NCI-H345 treated with DMSO at 0.1 percent for 48 hours (cell line): ENCODE results near the gene SLC12A2.

Source experiments
- DNase-seq: peaks from one replicate; lab custom pipeline; 2025; ENCODE audit not compliant: unreplicated experiment; lab: John Stamatoyannopoulos, UW

Gene SLC12A2

DNA sequence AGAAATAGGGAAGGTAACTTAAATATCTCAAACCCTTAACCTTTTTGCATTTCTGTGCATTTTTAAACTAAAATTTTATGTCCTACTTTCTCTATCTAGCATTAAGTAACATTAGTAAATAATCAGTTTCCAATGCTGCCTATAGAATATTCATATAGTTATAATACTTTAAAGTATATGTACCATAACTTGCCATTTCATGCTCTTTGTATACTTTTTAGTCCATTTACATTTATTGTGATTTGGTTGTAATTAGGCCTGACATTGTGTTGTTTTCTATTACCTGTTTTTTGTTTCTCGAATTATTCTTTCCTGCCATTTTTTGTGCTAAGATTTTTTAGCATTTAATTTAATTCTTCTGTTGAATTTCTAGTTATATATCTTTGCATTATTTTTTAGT, 13.7 kb downstream of the SLC12A2 start:
- DNase-seq: no peak

DNA sequence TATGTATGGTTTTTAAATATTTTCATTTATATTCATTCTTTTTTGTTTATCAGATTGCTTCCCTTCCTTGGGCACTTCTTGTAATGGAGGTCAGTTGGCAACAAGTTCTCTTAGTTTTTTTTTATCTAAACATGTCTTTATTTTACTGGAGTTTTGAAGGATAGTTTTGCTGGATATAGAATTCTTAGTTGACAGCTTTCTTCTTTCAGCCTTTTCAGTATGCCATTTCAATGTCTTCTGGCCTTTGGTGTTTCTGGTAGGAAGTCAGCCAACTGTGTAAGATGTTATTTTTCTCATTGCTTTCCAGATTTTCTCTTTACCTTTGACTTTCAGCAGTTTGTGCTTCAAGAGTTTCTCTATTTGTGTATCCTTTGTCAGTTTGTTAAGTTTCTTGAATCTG, 14.2 kb downstream of the SLC12A2 start:
- DNase-seq: no peak

DNA sequence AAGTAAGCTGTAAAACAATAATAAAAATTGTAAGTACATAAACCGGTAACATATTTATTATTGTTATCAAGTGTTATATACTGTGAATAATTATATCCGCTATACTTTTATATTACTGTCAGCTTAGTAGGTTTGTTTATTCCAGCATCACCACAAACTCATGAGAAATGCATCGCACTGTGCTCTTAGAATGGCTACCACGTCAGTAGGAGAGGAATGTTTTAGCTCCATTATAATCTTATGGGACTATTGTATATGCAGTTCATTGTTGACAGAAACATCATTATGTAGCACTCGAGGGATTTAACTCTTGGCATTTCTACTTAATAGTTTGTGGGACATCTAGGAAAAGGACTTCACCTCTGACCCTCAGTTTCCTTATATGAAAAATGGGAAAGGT, 16.4 kb downstream of the SLC12A2 start:
- DNase-seq: no peak

- DNase-seq: no peak
Measured at GRCh38 chr5:128100860-128101557, 17.4 kb downstream of the SLC12A2 start.

GRCh38 chr5:128101676-128102075, 18.1 kb downstream of the SLC12A2 start:
- no peak for DNase-seq

DNA sequence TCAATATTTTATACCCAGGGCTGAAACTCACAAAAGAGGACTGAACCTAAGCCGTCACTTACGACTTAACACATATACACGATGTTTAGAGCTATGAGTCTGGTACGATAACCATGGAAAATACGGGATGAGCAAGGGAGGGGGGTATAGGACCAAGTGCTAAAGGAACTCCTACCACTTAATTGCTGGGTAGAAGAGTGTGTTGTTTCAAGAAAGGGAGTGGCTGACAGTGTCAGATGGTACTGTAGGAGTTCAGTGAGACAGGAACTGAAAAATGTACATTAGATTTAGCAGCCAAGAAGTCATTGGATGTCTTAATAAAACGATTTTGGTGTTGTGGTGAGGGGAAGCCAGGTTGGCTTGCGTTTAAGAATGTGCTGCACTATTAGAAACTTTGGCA, 21.6 kb downstream of the SLC12A2 start:
- no peak for DNase-seq

GRCh38 chr5:128109138-128109537, 25.6 kb downstream of the SLC12A2 start:
- no peak for DNase-seq

- DNase-seq: no peak
Measured at GRCh38 chr5:128109766-128110165, 26.2 kb downstream of the SLC12A2 start.

GRCh38 chr5:128111818-128112448, 28.4 kb downstream of the SLC12A2 start:
- DNase-seq: no peak

- DNase-seq: no peak
Measured at GRCh38 chr5:128116445-128116844, 32.9 kb downstream of the SLC12A2 start.

GRCh38 chr5:128118214-128118613, 34.6 kb downstream of the SLC12A2 start:
- no peak for DNase-seq

DNA sequence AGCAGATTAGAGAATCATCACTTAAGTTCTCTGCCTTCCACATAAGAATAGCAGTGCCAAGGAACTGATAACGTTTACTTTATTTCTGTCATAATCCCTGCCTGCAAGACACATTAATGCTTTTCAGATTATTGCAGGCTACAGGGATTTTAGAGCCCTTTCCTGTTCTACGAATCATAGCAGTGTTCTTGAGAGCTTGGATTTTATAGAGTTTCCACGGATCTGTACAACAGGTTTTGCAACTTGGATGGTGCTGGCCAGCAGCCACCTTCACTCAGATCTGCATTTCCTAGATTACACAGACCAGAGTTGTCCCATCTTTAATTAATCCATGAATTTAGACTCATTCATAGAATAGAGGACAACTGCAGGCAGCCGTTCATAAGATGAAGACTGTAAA, 38.1 kb downstream of the SLC12A2 start:
- no peak for DNase-seq

DNA sequence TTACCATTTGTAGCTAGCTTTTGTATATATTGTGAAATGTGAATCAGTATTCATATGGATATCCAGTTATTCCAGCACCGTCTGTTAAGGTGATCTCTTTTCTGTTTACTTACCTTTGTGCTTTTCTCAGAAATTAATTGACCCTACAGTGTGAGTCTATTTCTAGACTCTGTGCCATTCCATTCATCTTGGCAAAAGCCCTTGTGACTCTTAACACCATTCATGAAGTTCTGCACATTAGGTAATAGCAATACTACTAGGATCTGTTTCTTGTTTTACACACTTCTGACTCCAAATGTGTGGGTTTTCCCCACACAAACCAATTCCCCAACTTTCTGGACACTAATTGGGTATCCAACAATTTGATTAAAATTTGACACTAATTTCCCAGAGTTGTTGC, 40.4 kb downstream of the SLC12A2 start:
- no peak for DNase-seq

GRCh38 chr5:128126241-128126640, 42.7 kb downstream of the SLC12A2 start:
- DNase-seq: no peak

- DNase-seq: no peak
Measured at GRCh38 chr5:128132499-128132898, 48.9 kb downstream of the SLC12A2 start.

GRCh38 chr5:128135286-128135685, 51.7 kb downstream of the SLC12A2 start:
- DNase-seq: no peak

DNA sequence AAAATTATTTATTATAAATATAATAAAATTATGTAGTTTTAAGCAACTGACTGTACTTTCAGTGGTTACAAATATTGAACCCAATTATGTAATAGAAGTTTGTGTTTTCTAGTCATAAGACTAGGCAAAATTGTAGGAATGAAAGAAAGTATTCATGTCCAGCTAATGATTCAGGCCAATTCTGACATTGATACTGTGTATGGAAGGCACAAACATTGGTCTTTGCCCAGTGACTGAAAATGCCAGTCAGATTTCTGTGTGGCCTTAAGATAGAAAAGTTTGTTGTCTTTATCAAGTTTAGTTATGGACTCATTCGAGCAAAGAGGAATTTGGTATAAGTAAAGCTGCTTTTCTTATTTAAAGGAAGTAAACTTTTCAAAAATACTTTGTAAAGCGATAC, 60.3 kb downstream of the SLC12A2 start:
- DNase-seq: no peak

GRCh38 chr5:128144491-128144890, 60.9 kb downstream of the SLC12A2 start:
- DNase-seq: no peak

DNA sequence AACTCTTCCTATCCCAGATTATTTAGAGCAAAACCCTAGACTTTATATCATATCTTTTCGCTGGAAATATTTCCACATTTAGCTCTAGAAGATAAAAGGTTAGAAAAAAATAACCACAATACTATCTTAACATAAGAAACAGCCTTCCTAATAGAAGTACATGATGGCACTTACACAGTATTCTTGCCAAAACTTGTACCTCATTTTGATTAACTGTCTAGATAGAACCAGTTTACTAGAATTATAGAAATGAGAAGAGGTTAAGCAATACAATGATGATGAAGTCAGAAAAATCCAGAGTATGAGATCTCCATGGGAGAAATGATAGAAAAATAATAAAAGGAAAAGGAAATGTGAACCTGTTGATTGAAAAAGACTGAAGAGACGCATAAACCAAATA, 63.1 kb downstream of the SLC12A2 start:
- no peak for DNase-seq

DNA sequence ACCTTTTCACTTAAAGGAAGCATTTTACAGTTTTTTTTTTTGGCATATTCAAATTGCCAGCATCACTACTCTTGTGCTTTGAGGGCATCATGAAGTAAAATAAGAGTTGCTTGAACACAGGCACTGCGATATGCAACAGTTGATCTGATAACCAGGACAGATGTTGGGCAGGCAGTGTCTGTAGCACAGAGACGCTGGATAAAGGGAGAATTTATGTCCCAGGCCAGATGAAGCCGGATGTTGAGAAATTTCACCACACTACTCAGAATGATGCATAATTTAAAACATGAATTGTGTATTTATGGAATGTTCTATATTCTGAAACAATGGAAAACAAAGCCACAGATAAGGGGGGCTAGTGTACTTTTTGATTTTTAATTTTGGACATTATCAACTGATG, 71.4 kb downstream of the SLC12A2 start:
- no peak for DNase-seq

- no peak for DNase-seq
Measured at GRCh38 chr5:128155776-128156175, 72.2 kb downstream of the SLC12A2 start.

DNA sequence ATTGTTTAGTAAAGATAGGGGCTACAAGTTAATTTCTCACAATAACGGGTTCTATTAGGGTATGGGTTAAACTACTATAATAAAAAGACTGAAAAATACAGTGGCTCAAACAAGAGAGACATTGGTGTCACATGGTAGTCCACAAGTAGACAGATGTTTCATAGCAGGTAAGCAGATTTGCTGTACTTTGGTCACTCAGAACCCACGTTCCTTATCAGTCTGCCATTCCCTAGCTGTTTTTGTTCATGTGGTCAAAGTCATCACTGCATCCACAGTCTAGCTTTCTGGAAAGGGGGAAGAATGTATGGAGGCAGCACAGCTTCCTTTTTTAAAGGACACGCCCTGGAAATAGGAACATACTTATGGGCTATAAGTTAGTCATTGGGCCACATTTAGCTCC, 73.0 kb downstream of the SLC12A2 start:
- no peak for DNase-seq

GRCh38 chr5:128158342-128158741, 74.8 kb downstream of the SLC12A2 start:
- DNase-seq: no peak
